K562 (cell line): ENCODE results near the gene SPCS2. TPM values are rescaled to one million over a fixed set of nuclear protein-coding genes. Genes with fewer than 3 reads are reported as not detected.
A peak's percentile ranks its signal among the peaks of the same experiment; 100 is the strongest.

ENCODE experiments used
- ATAC-seq: fragments of 200-7000 bp; cut with Tn5 transposase; 3 replicates; pipeline ENCODE4 v1.9.1; 2020; ENCODE audit warnings: moderate library complexity
- BruUV-seq: library from RNA; stranded (reverse); fragments of 400-500 nt; replicated peaks from 2 replicates; lab custom pipeline; 2021; lab: Mats Ljungman, UMichigan
- CTCF ChIA-PET: fragments of 300-600 bp; formaldehyde crosslinking; extraction: SDS; loops from one replicate; lab custom pipeline; 2021; ENCODE audit warnings: low intra/inter-chr PET ratio; lab: Yijun Ruan, JAX
- POLR2A ChIA-PET: fragments of 300-600, 350-650 bp; sonication (Branson Sonifier 250); formaldehyde crosslinking; extraction: SDS; loops from one replicate; lab custom pipeline; 2021; ENCODE audit warnings: antibody characterized with exemption, inconsistent platforms; lab: Yijun Ruan, JAX
- DNase-seq, 4 experiments: peaks; one replicate each; pipeline versions ENCODE4 v3.0.0 to v3.0.0-alpha.2; 2011 to 2018; ENCODE audit warnings: low spot score in 3 of 4, mixed read lengths in 3 of 4; ENCODE audit errors: extremely low read depth in 1 of 4
- FAIRE-seq: peaks from 2 replicates; lab custom pipeline; 2011; peaks lifted over from hg19 to GRCh38; lab: Jason Lieb, UNC
- H2AFZ ChIP-seq: 2 replicates; pipeline ENCODE4 v1.6.0; 2011; ENCODE audit warnings: low read depth, low read length, control low read depth, inconsistent platforms
- H3K27ac ChIP-seq: fragments of 200-600 bp; 3 replicates; pipeline ENCODE4 v1.8.0; 2011; ENCODE audit warnings: low read depth, mild to moderate bottlenecking, control low read depth, inconsistent platforms, low read length, moderate library complexity, mixed read lengths; ENCODE audit errors: extremely low read depth
- H3K27me3 ChIP-seq, 2 experiments: fragments of 300-600 bp in 1 of 2; 2 replicates in 1 of 2; 3 replicates in 1 of 2; pipeline versions ENCODE4 v1.6.0 to v1.8.0; 2011; ENCODE audit warnings: inconsistent platforms in 2 of 2, low read length in 2 of 2, mild to moderate bottlenecking in 1 of 2, mixed read lengths in 1 of 2, moderate library complexity in 1 of 2; ENCODE audit not compliant: control insufficient read depth in 2 of 2, insufficient read depth in 2 of 2
- H3K36me3 ChIP-seq: fragments of 300-600 bp; 3 replicates; pipeline ENCODE4 v1.8.0; 2011; ENCODE audit warnings: mild to moderate bottlenecking, low read length, inconsistent platforms; ENCODE audit not compliant: control insufficient read depth, insufficient read depth
- H3K4me1 ChIP-seq, 2 experiments: fragments of 200-600 bp in 1 of 2; replicated peaks in 1 of 2; 2 replicates in 1 of 2; 3 replicates in 1 of 2; pipeline versions ENCODE4 v1.5.1 to v1.8.0; 2011; ENCODE audit warnings: inconsistent platforms in 2 of 2, low read length in 2 of 2, mild to moderate bottlenecking in 1 of 2, mixed read lengths in 1 of 2, moderate library complexity in 1 of 2; ENCODE audit not compliant: control insufficient read depth in 2 of 2, insufficient read depth in 2 of 2
- H3K4me2 ChIP-seq: 2 replicates; pipeline ENCODE4 v1.6.1; 2011; ENCODE audit warnings: low read length, control low read depth, inconsistent platforms, mixed read lengths; ENCODE audit not compliant: insufficient read depth
- H3K4me3 ChIP-seq: fragments of 200-600 bp; sonication (generic), shearing (Covaris generic); 2 replicates; pipeline ENCODE4 v1.5.1; 2016; ENCODE audit warnings: control low read depth, inconsistent platforms
- H3K79me2 ChIP-seq: fragments of 200-600 bp; 3 replicates; pipeline ENCODE4 v1.8.0; 2011; ENCODE audit warnings: low read length, inconsistent platforms; ENCODE audit not compliant: control insufficient read depth, insufficient read depth
- H3K9ac ChIP-seq, 2 experiments: 2 replicates each; pipeline versions ENCODE4 v1.6.0 to v1.6.1; 2011; ENCODE audit warnings: low read depth in 2 of 2, low read length in 2 of 2, control low read depth in 1 of 2, inconsistent platforms in 1 of 2, mild to moderate bottlenecking in 1 of 2, mixed read lengths in 1 of 2; ENCODE audit not compliant: insufficient read depth in 1 of 2
- H3K9me1 ChIP-seq: one replicate; pipeline ENCODE4 v1.6.0; 2011; ENCODE audit warnings: inconsistent platforms, mild to moderate bottlenecking, low read length, moderate library complexity; ENCODE audit not compliant: control insufficient read depth, insufficient read depth
- H3K9me3 ChIP-seq: replicated peaks from 2 replicates; pipeline ENCODE4 v1.5.1; 2011; ENCODE audit warnings: low read depth, low read length, inconsistent platforms; ENCODE audit not compliant: control insufficient read depth, insufficient read depth
- H4K20me1 ChIP-seq: replicated peaks from 2 replicates; pipeline ENCODE4 v1.6.1; 2011; ENCODE audit warnings: low read length, inconsistent platforms, mixed read lengths; ENCODE audit not compliant: control insufficient read depth, insufficient read depth
- ADNP ChIP-seq: fragments of 200-800 bp; sonication (Bioruptor generic); IDR thresholded peaks from 2 replicates; pipeline ENCODE4 v1.6.1; 2016; ENCODE audit warnings: missing genetic modification characterization, missing compliant biosample characterization
- BCOR ChIP-seq: fragments of 450-650 bp; IDR thresholded peaks from 2 replicates; pipeline ENCODE4 v1.6.1; 2016
- CBX1 ChIP-seq: sonication (generic); IDR thresholded peaks from 2 replicates; pipeline ENCODE4 v1.6.1; 2016; ENCODE audit warnings: antibody characterized with exemption, low read depth, mild to moderate bottlenecking
- CHD4 ChIP-seq: fragments of 200-600 bp; sonication (generic); IDR thresholded peaks from 3 replicates; pipeline ENCODE4 v1.6.1; 2012; ENCODE audit warnings: low read depth, mild to moderate bottlenecking, mixed read lengths, low read length, inconsistent platforms; ENCODE audit not compliant: insufficient read depth, insufficient replicate concordance, poor library complexity, severe bottlenecking
- EZH2 ChIP-seq: IDR thresholded peaks from 2 replicates; pipeline ENCODE4 v1.6.1; 2012; ENCODE audit warnings: low read depth, mild to moderate bottlenecking, inconsistent platforms, low read length, borderline replicate concordance
- HDAC2 ChIP-seq: fragments of 450-650 bp; IDR thresholded peaks from 2 replicates; pipeline ENCODE4 v1.6.1; 2016; ENCODE audit warnings: mild to moderate bottlenecking
- KDM1A ChIP-seq, 2 experiments: fragments of 450-650 bp; IDR thresholded peaks; 2 replicates each; pipeline ENCODE4 v1.6.1; 2016; ENCODE audit warnings: mild to moderate bottlenecking in 2 of 2
- MEF2A ChIP-seq: IDR thresholded peaks from 2 replicates; pipeline ENCODE4 v1.6.1; 2011; ENCODE audit warnings: low read depth, mild to moderate bottlenecking, low read length, moderate library complexity; ENCODE audit not compliant: control insufficient read depth
- RBM25 ChIP-seq: fragments of 200-400 bp; formaldehyde crosslinking; IDR thresholded peaks from 2 replicates; pipeline ENCODE4 v1.6.1; 2018; ENCODE audit warnings: low read length, low read depth, moderate library complexity; ENCODE audit not compliant: severe bottlenecking
- RCOR1 ChIP-seq, 2 experiments: IDR thresholded peaks; 2 replicates each; pipeline ENCODE4 v1.6.1; 2012; ENCODE audit warnings: low read depth in 2 of 2, low read length in 2 of 2, borderline replicate concordance in 1 of 2, improper control_type of control experiment in 1 of 2
- SMARCA5 ChIP-seq: fragments of 450-650 bp; IDR thresholded peaks from 2 replicates; pipeline ENCODE4 v1.6.1; 2016
- WGBS: fragments of 100-300 bp; shearing (Covaris generic); methylation state at CpG from one replicate; pipeline ENCODE4 v1.1.6; 2016; ENCODE audit warnings: low coverage, mixed read lengths; ENCODE audit not compliant: insufficient coverage; ENCODE audit errors: missing lambda C conversion rate; 5-methylcytosine and 5-hydroxymethylcytosine counted together
- in situ Hi-C: fragments of 300-500 bp; cut with MboI; formaldehyde crosslinking; loops from 4 replicates; pipeline ENCODE4 v1.15.0; 2018; ENCODE audit warnings: inconsistent platforms, mixed read lengths
- intact Hi-C: fragments of 100-400 bp; cut with micrococcal nuclease; formaldehyde crosslinking; loops from 2 replicates; pipeline ENCODE4 v1.14.2; 2022
- polyA plus RNA-seq, 8 experiments: library from polyadenylated mRNA; depleted of rRNA in 4 of 8; stranded (reverse) in 5 of 8; unstranded in 3 of 8; fragments of >200 nt; fragmentation: Nextera tagmentation in 2 of 8; fragmentation: Illumina TruSeq in 1 of 8; extraction: Ambion mirVana in 2 of 8; extraction: Trizol in 1 of 8; gene quantifications; 2 replicates each; pipeline versions ENCODE4 v1.2.1 to v1.2.3, GENCODE V29; 2011 to 2014; ENCODE audit warnings: inconsistent platforms in 1 of 8, missing spikeins in 1 of 8
- total RNA-seq, 7 experiments: library from RNA; depleted of rRNA in 6 of 7; stranded (reverse); fragments of >200 nt in 6 of 7; fragmentation: Illumina TruSeq in 2 of 7; extraction: Trizol in 2 of 7; gene quantifications; 2 replicates each; pipeline versions ENCODE4 v1.2.1 to v1.2.3, GENCODE V29; 2011 to 2021; ENCODE audit warnings: low replicate concordance in 1 of 7

SPCS2 gene
- total and polyA plus RNA-seq, 9 of the 15 experiments (the other 6 are each of a cell fraction or from before 2014, with no cell fraction given): 38.2 to 458 (median 193) TPM

GRCh38 chr11:75025561-75025960 is 76.5 kb downstream of the SPCS2 start:
- H3K36me3 ChIP-seq: no peaks in the 10 kb centered on the region; the same call in 2 of the 3 replicates
- no peaks in the 10 kb centered on the region for H3K9me1 ChIP-seq
- WGBS: 63% methylated on average over 1 of the region's 1 CpG
- POLR2A ChIA-PET: interaction anchor here (0.5 to 1.6 kb wide), 5 partner anchors 9 to 178 kb away, joined by 3 to 5 read pairs (median 3); no protein-coding TSS in a partner anchor
- H3K9me3 ChIP-seq: peaks cover 3% of the 10 kb centered on the region; the same call in 1 of the 2 replicates
- in situ Hi-C loops: loop anchor here (5.0 kb wide), 1 partner anchor 177 kb away; no protein-coding TSS in a partner anchor
- H4K20me1 ChIP-seq: no peaks in the 10 kb centered on the region
- no peaks in the 10 kb centered on the region for H3K79me2 ChIP-seq
- no peak overlapping the region for H3K27ac ChIP-seq
- no peak for ATAC-seq
- H3K27me3 ChIP-seq: no peaks in the 10 kb centered on the region
- no peak for DNase-seq
- H3K4me2 ChIP-seq: no peak overlapping the region
- TF ChIP-seq RBM25 (peak; percentile 65), SMARCA5 (0 out of 2 replicates have a peak, but pooled peaks have one; percentile 31), MEF2A (no peak), RCOR1 (IDR thresholded peaks at IDR 0.05; ENCODE audit: borderline replicate concordance in 1 of 2, low read depth in 2 of 2, low read length in 2 of 2) (0 out of 4 replicates have a peak, but pooled peaks of 1 of the 2 experiments have one; percentile 6), CBX1 (0 out of 2 replicates have a peak, but pooled peaks have one; percentile 36), KDM1A (IDR thresholded peaks at IDR 0.05) (peak; percentile 51 to 78), HDAC2 (peak; percentile 47; the same call in 1 of the 2 replicates), CHD4 (peak; percentile 68), BCOR (peak; percentile 80), EZH2 (no peak), ADNP (tag) (peak; percentile 95)
- TF ChIP-seq, all 486 proteins: peak for 9
- H3K4me1 ChIP-seq: peaks cover 17 to 41% of the 10 kb centered on the region in 2 experiments
- intact Hi-C loops: no loop called here
- H2AFZ ChIP-seq: no peak overlapping the region
- BruUV-seq: no TSS peak
- no peak overlapping the region for H3K4me3 ChIP-seq
- H3K9ac ChIP-seq: no peak overlapping the region
- CTCF ChIA-PET: interaction anchor here (4.6 kb wide), 1 partner anchor 179 kb away, joined by 22 read pairs; no protein-coding TSS in a partner anchor
- no peak for FAIRE-seq
